Vagina (tissue), 2 donors: ENCODE data around the gene SCRT2.

Experiments used
- POLR2AphosphoS5 ChIP-seq, 2 donors: sonication (generic); formaldehyde crosslinking; IDR thresholded peaks; one replicate each; pipeline ENCODE4 v1.9.0; 2017; ENCODE audit warnings: antibody characterized with exemption in 2 of 2, mild to moderate bottlenecking in 2 of 2, low read depth in 1 of 2; ENCODE audit not compliant: insufficient read depth in 1 of 2
- TF ChIP-seq, protein P1 (sequence below), 3 experiments: fragments of 450-650 bp in 2 of 3; fragments of 200-600 bp in 1 of 3; sonication (generic) in 1 of 3; IDR thresholded peaks; one replicate each; pipeline ENCODE4 v1.5.1; 2017 to 2019; ENCODE audit warnings: antibody characterized with exemption in 3 of 3, mild to moderate bottlenecking in 2 of 3, moderate library complexity in 2 of 3

DNA sequence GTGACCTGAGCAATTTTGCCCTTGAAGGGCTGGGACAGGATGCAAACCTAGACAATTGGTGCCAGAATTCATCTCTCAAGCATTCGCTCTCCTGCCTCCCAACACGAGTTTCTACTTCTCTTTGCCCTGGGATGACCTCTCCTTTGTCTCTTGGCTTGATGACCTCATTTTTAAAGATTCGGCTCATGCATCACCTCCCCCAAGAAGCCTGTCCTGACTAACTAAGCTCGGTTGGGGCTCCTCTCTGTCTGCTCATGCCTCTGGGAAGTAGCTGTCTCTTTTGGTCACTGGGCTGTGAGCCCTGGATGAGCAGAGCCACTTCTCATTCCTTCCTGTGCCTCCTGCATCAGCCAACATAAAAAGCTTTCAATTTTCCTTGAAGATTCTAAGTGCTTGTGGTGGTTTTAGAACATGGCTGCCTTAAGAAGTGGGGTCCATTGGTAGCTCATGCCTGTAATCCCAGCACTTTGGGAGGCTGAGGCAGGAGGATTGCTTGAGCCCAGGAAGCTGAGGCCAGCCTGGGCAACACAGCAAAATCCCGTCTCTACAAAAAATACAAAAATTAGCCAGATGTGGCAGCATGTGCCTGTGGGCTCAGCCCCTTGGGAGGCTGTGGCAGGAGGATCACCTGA is 54.4 kb downstream of the SCRT2 start:
- TF ChIP-seq POLR2AphosphoS5 (IDR thresholded peaks at IDR 0.05; ENCODE audit: insufficient read depth in 1 of 2, low read depth in 1 of 2) = no peak
- TF ChIP-seq, protein P1, sequence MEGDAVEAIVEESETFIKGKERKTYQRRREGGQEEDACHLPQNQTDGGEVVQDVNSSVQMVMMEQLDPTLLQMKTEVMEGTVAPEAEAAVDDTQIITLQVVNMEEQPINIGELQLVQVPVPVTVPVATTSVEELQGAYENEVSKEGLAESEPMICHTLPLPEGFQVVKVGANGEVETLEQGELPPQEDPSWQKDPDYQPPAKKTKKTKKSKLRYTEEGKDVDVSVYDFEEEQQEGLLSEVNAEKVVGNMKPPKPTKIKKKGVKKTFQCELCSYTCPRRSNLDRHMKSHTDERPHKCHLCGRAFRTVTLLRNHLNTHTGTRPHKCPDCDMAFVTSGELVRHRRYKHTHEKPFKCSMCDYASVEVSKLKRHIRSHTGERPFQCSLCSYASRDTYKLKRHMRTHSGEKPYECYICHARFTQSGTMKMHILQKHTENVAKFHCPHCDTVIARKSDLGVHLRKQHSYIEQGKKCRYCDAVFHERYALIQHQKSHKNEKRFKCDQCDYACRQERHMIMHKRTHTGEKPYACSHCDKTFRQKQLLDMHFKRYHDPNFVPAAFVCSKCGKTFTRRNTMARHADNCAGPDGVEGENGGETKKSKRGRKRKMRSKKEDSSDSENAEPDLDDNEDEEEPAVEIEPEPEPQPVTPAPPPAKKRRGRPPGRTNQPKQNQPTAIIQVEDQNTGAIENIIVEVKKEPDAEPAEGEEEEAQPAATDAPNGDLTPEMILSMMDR (IDR thresholded peaks at IDR 0.05) = no peak
